Liver (tissue), 3 donors: Measurements from ENCODE around the gene CBFB.

ENCODE experiments used
- ATF3 ChIP-seq: IDR thresholded peaks from 2 replicates; pipeline ENCODE4 v1.6.1; 2016; ENCODE audit warnings: antibody characterized with exemption
- CTCF ChIP-seq: fragments of 150-350 bp; IDR thresholded peaks from 2 replicates; pipeline ENCODE4 v1.5.1; 2017; ENCODE audit warnings: improper control_type of control experiment, low read depth, low read length; ENCODE audit not compliant: missing input control
- EGR1 ChIP-seq, 2 donors: IDR thresholded peaks; 2 replicates each; pipeline ENCODE4 v1.6.1; 2016 to 2018; ENCODE audit warnings: antibody characterized with exemption in 2 of 2, low read depth in 2 of 2
- MAX ChIP-seq: IDR thresholded peaks from 2 replicates; pipeline ENCODE4 v1.6.1; 2016; ENCODE audit warnings: antibody characterized with exemption
- RXRA ChIP-seq, 2 donors: IDR thresholded peaks; 2 replicates each; pipeline ENCODE4 v1.6.1; 2017 to 2018; ENCODE audit warnings: antibody characterized with exemption in 2 of 2, mild to moderate bottlenecking in 1 of 2
- YY1 ChIP-seq: IDR thresholded peaks from 2 replicates; pipeline ENCODE4 v1.6.1; 2016; ENCODE audit warnings: antibody characterized with exemption, mild to moderate bottlenecking
- ZBTB33 ChIP-seq: IDR thresholded peaks from 2 replicates; pipeline ENCODE4 v1.6.1; 2016; ENCODE audit warnings: antibody characterized with exemption
- donor health status: healthy.
- donor health status: healthy.

GRCh38 chr16:67147437-67148140 lies 118.6 kb downstream of the CBFB start:
- TF ChIP-seq ATF3 (no peak), RXRA (IDR thresholded peaks at IDR 0.05) (no peak), EGR1 (IDR thresholded peaks at IDR 0.05; ENCODE audit: low read depth in 2 of 2) (no peak), CTCF (no peak), YY1 (no peak), MAX (no peak), ZBTB33 (no peak)
